Regular cardiac myocyte (primary cell): ENCODE data around the gene UCP3. TPM values are rescaled to one million over a fixed set of nuclear protein-coding genes. Genes with fewer than 3 reads are reported as not detected.

Source experiments
- total RNA-seq: library from RNA; depleted of rRNA; stranded (reverse); fragments of >200 nt; gene quantifications from 2 replicates; pipeline ENCODE4 v1.2.3, GENCODE V29; 2014

UCP3 gene
- total RNA-seq = 0.38 and 0.85 TPM in 2 replicates

GRCh38 chr11:74008373-74009229 is at the start of gene UCP3:
Gene UCP3 (minus strand): TSS chr11:74009085. CDS start chr11:74007042, 2,043 bp downstream.

DNA sequence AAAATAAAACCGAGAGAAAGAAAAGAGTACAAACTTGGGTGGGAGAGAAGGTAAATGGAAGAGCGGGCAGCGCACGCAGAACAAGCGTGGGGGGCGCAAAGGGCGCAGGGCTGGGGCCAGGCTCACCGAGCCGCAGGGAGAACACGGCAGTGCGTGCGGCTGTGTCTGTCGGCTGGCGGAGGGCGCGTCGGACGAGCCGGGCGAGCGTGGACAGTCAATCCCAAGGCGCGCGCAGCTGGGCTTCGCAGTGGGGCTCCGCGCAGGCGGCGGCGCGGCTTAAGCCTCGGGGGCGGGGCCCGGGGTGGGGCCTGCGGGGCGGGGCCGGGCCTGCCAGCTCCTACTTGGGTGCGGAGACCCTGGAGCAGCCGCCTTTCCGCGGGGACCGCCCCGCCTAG is 26.3 kb downstream of the UCP3 start, which contains the start of gene UCP2:
Gene UCP2, minus strand, starts transcription at position 249 of the 395 bp plus-strand sequence. CDS start 4,465 bp downstream, outside the sequence.

GRCh38 chr11:73950869-73951710 is 57.8 kb downstream of the UCP3 start, which contains the start of gene DNAJB13:
Gene DNAJB13 (plus strand): TSS chr11:73951026. CDS start chr11:73951070, 44 bp downstream.

Other genes with a start within 250 kb of the UCP3 start
- 150 and 215 TPM in 2 replicates for gene RAB6A, start 248.0 kb downstream of the UCP3 start, total RNA-seq
- 20.3 and 23.2 TPM in 2 replicates for gene MRPL48, start 221.2 kb downstream of the UCP3 start, total RNA-seq
- gene COA4, start 132.2 kb downstream of the UCP3 start, total RNA-seq = 70.5 and 107 TPM in 2 replicates
- gene PAAF1, start 132.1 kb downstream of the UCP3 start, total RNA-seq = 11.8 and 15.7 TPM in 2 replicates
- under 0.01 and 0.38 TPM in 2 replicates for gene DNAJB13, start 58.1 kb downstream of the UCP3 start, total RNA-seq
- 0.56 and 0.77 TPM in 2 replicates for gene UCP2, start 26.2 kb downstream of the UCP3 start, total RNA-seq
- gene C2CD3, start 161.9 kb upstream of the UCP3 start, total RNA-seq = 11.8 and 14.4 TPM in 2 replicates
- 36.4 and 44.3 TPM in 2 replicates for gene PPME1, start 162.2 kb upstream of the UCP3 start, total RNA-seq